HCT116 (cell line): Measurements from ENCODE around the gene PCNP. TPM values are rescaled to one million over a fixed set of nuclear protein-coding genes. Genes with fewer than 3 reads are reported as not detected.

Source experiments
- ATAC-seq: fragments of 200-7000 bp; cut with Tn5 transposase; 2 replicates; pipeline ENCODE4 v1.9.1; 2020; ENCODE audit warnings: mild to moderate bottlenecking, moderate library complexity
- BruUV-seq: library from RNA; stranded (reverse); fragments of 400-500 nt; replicated peaks from 2 replicates; lab custom pipeline; 2021; lab: Mats Ljungman, UMichigan
- CTCF ChIA-PET: fragments of 300-600 bp; sonication (Branson Sonifier 250); formaldehyde crosslinking; loops from one replicate; lab custom pipeline; 2021; ENCODE audit warnings: antibody characterized with exemption; lab: Charles Lee
- POLR2A ChIA-PET: fragments of 300-600, 350-600 bp; sonication (Branson Sonifier 250); formaldehyde crosslinking; loops from one replicate; lab custom pipeline; 2021; ENCODE audit warnings: antibody characterized with exemption; lab: Charles Lee
- RAD21 ChIA-PET, 2 experiments: fragments of 300-600 bp; sonication (Branson Sonifier 250); formaldehyde crosslinking; loops; one replicate each; lab custom pipeline; 2023; ENCODE audit warnings: low total read pairs in 2 of 2; ENCODE audit not compliant: uncharacterized antibody in 2 of 2, unreplicated experiment in 2 of 2, low non-redundant PET in 1 of 2; lab: Charles Lee
- DNase-seq: peaks from one replicate; pipeline ENCODE4 v3.0.0-alpha.2; 2010; ENCODE audit warnings: low read depth, low spot score
- H2AFZ ChIP-seq: fragments of 200-600 bp; shearing (Covaris generic), sonication (generic); 2 replicates; pipeline ENCODE4 v1.6.1; 2017; ENCODE audit warnings: low read depth, mixed run types, mixed read lengths, antibody characterized with exemption, low read length; ENCODE audit not compliant: poor library complexity, severe bottlenecking
- H3K27ac ChIP-seq: 2 replicates; pipeline ENCODE4 v1.5.1; 2012; ENCODE audit warnings: low read depth, low read length
- H3K27me3 ChIP-seq: fragments of 200-600 bp; sonication (generic); 2 replicates; pipeline ENCODE4 v1.6.1; 2016; ENCODE audit warnings: mixed run types, low read length, mixed read lengths; ENCODE audit not compliant: insufficient read depth
- H3K36me3 ChIP-seq, 2 experiments: fragments of 200-500 bp in 1 of 2; fragments of 200-600 bp in 1 of 2; sonication (Bioruptor generic) in 1 of 2; sonication (generic) in 1 of 2; 2 replicates each; pipeline versions ENCODE4 v1.5.1 to v1.6.1; 2014 to 2016; ENCODE audit warnings: low read length in 2 of 2, inconsistent platforms in 1 of 2, mixed read lengths in 1 of 2, mixed run types in 1 of 2; ENCODE audit not compliant: insufficient read depth in 2 of 2, control insufficient read depth in 1 of 2
- H3K4me1 ChIP-seq, 2 experiments: fragments of 200-600 bp in 1 of 2; sonication (generic) in 1 of 2; 2 replicates each; pipeline versions ENCODE4 v1.5.1 to v1.6.1; 2012 to 2017; ENCODE audit warnings: low read length in 2 of 2, inconsistent platforms in 1 of 2, mild to moderate bottlenecking in 1 of 2, mixed read lengths in 1 of 2, mixed run types in 1 of 2, moderate library complexity in 1 of 2; ENCODE audit not compliant: insufficient read depth in 2 of 2, control insufficient read depth in 1 of 2
- H3K4me2 ChIP-seq: fragments of 200-600 bp; sonication (generic); 2 replicates; pipeline ENCODE4 v1.6.1; 2017; ENCODE audit warnings: mixed run types, low read length, mixed read lengths
- H3K4me3 ChIP-seq, 2 experiments: fragments of 200-600 bp in 1 of 2; sonication (generic) in 1 of 2; replicated peaks in 1 of 2; 2 replicates each; pipeline ENCODE4 v1.5.1; 2011 to 2016; ENCODE audit warnings: low read length in 2 of 2, control low read depth in 1 of 2, low read depth in 1 of 2, mild to moderate bottlenecking in 1 of 2, mixed read lengths in 1 of 2, mixed run types in 1 of 2
- H3K79me2 ChIP-seq: fragments of 200-600 bp; sonication (generic); 2 replicates; pipeline ENCODE4 v1.6.1; 2017; ENCODE audit warnings: mild to moderate bottlenecking, mixed run types, low read length, moderate library complexity, mixed read lengths; ENCODE audit not compliant: insufficient read depth
- H3K9ac ChIP-seq: fragments of 200-600 bp; sonication (generic); 2 replicates; pipeline ENCODE4 v1.6.1; 2016; ENCODE audit warnings: low read length, mixed read lengths
- H3K9me2 ChIP-seq: fragments of 200-600 bp; sonication (generic), shearing (Covaris generic); 2 replicates; pipeline ENCODE4 v1.6.1; 2017; ENCODE audit warnings: mixed run types, mild to moderate bottlenecking, moderate library complexity; ENCODE audit not compliant: insufficient read depth
- H3K9me3 ChIP-seq, 2 experiments: fragments of 200-500 bp in 1 of 2; fragments of 200-600 bp in 1 of 2; sonication (Bioruptor generic) in 1 of 2; sonication (generic) in 1 of 2; 2 replicates each; pipeline ENCODE4 v1.6.1; 2014 to 2017; ENCODE audit warnings: low read length in 2 of 2, mixed read lengths in 2 of 2, inconsistent platforms in 1 of 2, low read depth in 1 of 2, mild to moderate bottlenecking in 1 of 2, mixed run types in 1 of 2, moderate library complexity in 1 of 2; ENCODE audit not compliant: control insufficient read depth in 1 of 2, insufficient read depth in 1 of 2
- H4K20me1 ChIP-seq: fragments of 200-600 bp; sonication (generic), shearing (Covaris generic); 2 replicates; pipeline ENCODE4 v1.6.1; 2017; ENCODE audit warnings: mixed run types, mild to moderate bottlenecking, moderate library complexity; ENCODE audit not compliant: insufficient read depth
- CBX3 ChIP-seq: IDR thresholded peaks from 2 replicates; pipeline ENCODE4 v1.6.1; 2012; ENCODE audit warnings: low read depth
- CTCF ChIP-seq, 3 experiments: fragments of 200-600 bp in 1 of 3; sonication (generic) in 1 of 3; IDR thresholded peaks in 2 of 3; conservative IDR thresholded peaks in 1 of 3; 2 replicates each; pipeline ENCODE4 v1.5.1; 2012 to 2017; ENCODE audit warnings: low read depth in 2 of 3, low read length in 2 of 3, antibody characterized with exemption in 1 of 3, borderline replicate concordance in 1 of 3, control low read depth in 1 of 3, mild to moderate bottlenecking in 1 of 3, mixed read lengths in 1 of 3, mixed run types in 1 of 3, moderate library complexity in 1 of 3; ENCODE audit not compliant: insufficient read depth in 1 of 3
- EGR1 ChIP-seq: IDR thresholded peaks from 2 replicates; pipeline ENCODE4 v1.6.1; 2012; ENCODE audit warnings: low read depth
- FOSL1 ChIP-seq: IDR thresholded peaks from 2 replicates; pipeline ENCODE4 v1.6.1; 2012; ENCODE audit warnings: low read depth
- JUND ChIP-seq: IDR thresholded peaks from 2 replicates; pipeline ENCODE4 v1.6.1; 2012
- POLR2A ChIP-seq: IDR thresholded peaks from 2 replicates; pipeline ENCODE4 v1.7.0; 2011; ENCODE audit warnings: borderline replicate concordance; ENCODE audit not compliant: insufficient read depth, insufficient read length; ENCODE audit errors: extremely low read depth
- RAD21 ChIP-seq: IDR thresholded peaks from 2 replicates; pipeline ENCODE4 v1.6.1; 2012; ENCODE audit warnings: low read depth, mild to moderate bottlenecking
- TCF7L2 ChIP-seq: IDR thresholded peaks from 2 replicates; pipeline ENCODE4 v1.7.0; 2011; ENCODE audit warnings: borderline replicate concordance, inconsistent platforms; ENCODE audit not compliant: insufficient read depth, insufficient read length; ENCODE audit errors: extremely low read depth
- ZNF274 ChIP-seq: fragments of 200-500 bp; sonication (Bioruptor generic); IDR thresholded peaks from 2 replicates; pipeline ENCODE4 v1.6.1; 2014; ENCODE audit warnings: mild to moderate bottlenecking, low read depth, low read length, inconsistent platforms
- intact Hi-C: fragments of 100-400 bp; cut with micrococcal nuclease; formaldehyde crosslinking; loops from 2 replicates; pipeline ENCODE4 v1.10.0; 2022
- total RNA-seq: library from RNA; stranded (reverse); gene quantifications from one replicate; pipeline ENCODE4 v1.2.1, GENCODE V29; 2021; ENCODE audit not compliant: unreplicated experiment
- TF ChIP-seq, protein P1 (sequence below): IDR thresholded peaks from 2 replicates; pipeline ENCODE4 v1.6.1; 2012

Gene PCNP
- total RNA-seq, 1 experiment from 2014 or later = 177 TPM

- no peaks in the 10 kb centered on the region for H4K20me1 ChIP-seq
- no peak overlapping the region for H2AFZ ChIP-seq
- no TSS peak for BruUV-seq
- H3K4me2 ChIP-seq = no peak overlapping the region
- ChIA-PET RAD21 (no interaction called here), CTCF (no interaction called here), POLR2A (no interaction called here)
- H3K9me2 ChIP-seq = no peaks in the 10 kb centered on the region
- TF ChIP-seq ZNF274 (no peak), TCF7L2 (no peak), JUND (no peak), CBX3 (no peak), CTCF (IDR thresholded peaks at IDR 0.05 in 2 of 3, conservative IDR thresholded peaks at IDR 0.05 in 1 of 3; ENCODE audit: borderline replicate concordance in 1 of 3, insufficient read depth in 1 of 3, low read depth in 2 of 3, low read length in 2 of 3) (no peak), FOSL1 (no peak), EGR1 (no peak), RAD21 (no peak), POLR2A (no peak)
- TF ChIP-seq, protein P1, sequence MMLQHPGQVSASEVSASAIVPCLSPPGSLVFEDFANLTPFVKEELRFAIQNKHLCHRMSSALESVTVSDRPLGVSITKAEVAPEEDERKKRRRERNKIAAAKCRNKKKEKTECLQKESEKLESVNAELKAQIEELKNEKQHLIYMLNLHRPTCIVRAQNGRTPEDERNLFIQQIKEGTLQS = no peak
- H3K27ac ChIP-seq = no peak overlapping the region
- H3K9ac ChIP-seq = no peak overlapping the region
- ATAC-seq (no peak), DNase-seq (no peak)
- no peaks in the 10 kb centered on the region for H3K79me2 ChIP-seq
- H3K9me3 ChIP-seq = no peaks in the 10 kb centered on the region
- H3K27me3 ChIP-seq = no peaks in the 10 kb centered on the region
- intact Hi-C loops = no loop called here
- no peaks in the 10 kb centered on the region for H3K36me3 ChIP-seq
- H3K4me3 ChIP-seq = no peak overlapping the region
- no peaks in the 10 kb centered on the region for H3K4me1 ChIP-seq
These were observed 25.4 kb upstream of the PCNP start for GRCh38 chr3:101548527-101549105.
